Trophoblast cell (in vitro differentiated cells and primary cell): ENCODE measurements around the gene MSANTD2.

Experiments used
- DNase-seq, 2 donors: peaks; one replicate each; pipeline ENCODE4 v3.0.0-alpha.2; 2016
- H2AFZ ChIP-seq: 2 replicates; pipeline ENCODE4 v1.6.1; 2013; ENCODE audit warnings: low read length, moderate library complexity, mild to moderate bottlenecking; ENCODE audit not compliant: insufficient read depth, poor library complexity
- H2AK5ac ChIP-seq: 2 replicates; pipeline ENCODE4 v1.6.1; 2013; ENCODE audit warnings: mild to moderate bottlenecking, low read length
- H2BK120ac ChIP-seq: 2 replicates; pipeline ENCODE4 v1.6.1; 2013; ENCODE audit warnings: low read length, mild to moderate bottlenecking, moderate library complexity; ENCODE audit not compliant: insufficient read depth, poor library complexity
- H2BK12ac ChIP-seq: 2 replicates; pipeline ENCODE4 v1.6.1; 2013; ENCODE audit warnings: mild to moderate bottlenecking, low read length, moderate library complexity
- H2BK5ac ChIP-seq: 2 replicates; pipeline ENCODE4 v1.6.1; 2013; ENCODE audit warnings: low read length, low read depth, moderate library complexity, mild to moderate bottlenecking; ENCODE audit not compliant: poor library complexity
- H3K14ac ChIP-seq: 2 replicates; pipeline ENCODE4 v1.6.1; 2013; ENCODE audit warnings: mild to moderate bottlenecking, low read length
- H3K18ac ChIP-seq: 2 replicates; pipeline ENCODE4 v1.6.1; 2013; ENCODE audit warnings: mild to moderate bottlenecking, low read length
- H3K23ac ChIP-seq: 2 replicates; pipeline ENCODE4 v1.6.1; 2013; ENCODE audit warnings: low read length
- H3K27ac ChIP-seq: 2 replicates; pipeline ENCODE4 v1.5.1; 2013; ENCODE audit warnings: low read depth, mild to moderate bottlenecking, inconsistent platforms, low read length, moderate library complexity
- H3K27me3 ChIP-seq: 2 replicates; pipeline ENCODE4 v1.6.1; 2013; ENCODE audit warnings: inconsistent platforms, mild to moderate bottlenecking, low read length, moderate library complexity; ENCODE audit not compliant: insufficient read depth
- H3K36me3 ChIP-seq, 2 experiments: 1 replicate in 1 of 2; 2 replicates in 1 of 2; pipeline ENCODE4 v1.6.1; 2013; ENCODE audit warnings: low read length in 2 of 2, mild to moderate bottlenecking in 2 of 2, moderate library complexity in 1 of 2; ENCODE audit not compliant: insufficient read depth in 2 of 2, control insufficient read depth in 1 of 2
- H3K4ac ChIP-seq: 2 replicates; pipeline ENCODE4 v1.6.1; 2013; ENCODE audit warnings: low read depth, mild to moderate bottlenecking, low read length, moderate library complexity
- H3K4me1 ChIP-seq, 2 experiments: 1 replicate in 1 of 2; 2 replicates in 1 of 2; pipeline ENCODE4 v1.6.1; 2013; ENCODE audit warnings: low read length in 2 of 2, mild to moderate bottlenecking in 2 of 2, moderate library complexity in 1 of 2; ENCODE audit not compliant: insufficient read depth in 2 of 2, control insufficient read depth in 1 of 2
- H3K4me2 ChIP-seq: 2 replicates; pipeline ENCODE4 v1.6.1; 2013; ENCODE audit warnings: inconsistent platforms, mild to moderate bottlenecking, low read length, moderate library complexity
- H3K4me3 ChIP-seq: 2 replicates; pipeline ENCODE4 v1.5.1; 2013; ENCODE audit warnings: mild to moderate bottlenecking, low read depth, low read length, inconsistent platforms
- H3K79me1 ChIP-seq: one replicate; pipeline ENCODE4 v1.6.1; 2013; ENCODE audit warnings: low read length
- H3K79me2 ChIP-seq: 2 replicates; pipeline ENCODE4 v1.6.1; 2013; ENCODE audit warnings: low read length, mild to moderate bottlenecking; ENCODE audit not compliant: control insufficient read depth, insufficient read depth, poor library complexity
- H3K9ac ChIP-seq: 2 replicates; pipeline ENCODE4 v1.6.1; 2013; ENCODE audit warnings: mild to moderate bottlenecking, low read length
- H3K9me3 ChIP-seq: 2 replicates; pipeline ENCODE4 v1.6.1; 2013; ENCODE audit warnings: low read depth, mild to moderate bottlenecking, control low read depth, inconsistent platforms, low read length; ENCODE audit not compliant: insufficient read depth
- H4K12ac ChIP-seq: 2 replicates; pipeline ENCODE4 v1.6.1; 2013; ENCODE audit warnings: low read depth, mild to moderate bottlenecking, low read length, moderate library complexity
- H4K8ac ChIP-seq: 2 replicates; pipeline ENCODE4 v1.6.1; 2013; ENCODE audit warnings: low read depth, mild to moderate bottlenecking, low read length, moderate library complexity
- H4K91ac ChIP-seq: one replicate; pipeline ENCODE4 v1.6.1; 2013; ENCODE audit warnings: low read depth, mild to moderate bottlenecking, low read length, moderate library complexity
- WGBS: extraction: QIAGEN DNeasy Blood & Tissue Kit; methylation state at CpG from one replicate; pipeline ENCODE4 v1.1.7; 2013; ENCODE audit warnings: missing lambda C conversion rate; ENCODE audit not compliant: insufficient read length, insufficient coverage; ENCODE audit errors: extremely low coverage; 5-methylcytosine and 5-hydroxymethylcytosine counted together

MSANTD2 gene

DNA sequence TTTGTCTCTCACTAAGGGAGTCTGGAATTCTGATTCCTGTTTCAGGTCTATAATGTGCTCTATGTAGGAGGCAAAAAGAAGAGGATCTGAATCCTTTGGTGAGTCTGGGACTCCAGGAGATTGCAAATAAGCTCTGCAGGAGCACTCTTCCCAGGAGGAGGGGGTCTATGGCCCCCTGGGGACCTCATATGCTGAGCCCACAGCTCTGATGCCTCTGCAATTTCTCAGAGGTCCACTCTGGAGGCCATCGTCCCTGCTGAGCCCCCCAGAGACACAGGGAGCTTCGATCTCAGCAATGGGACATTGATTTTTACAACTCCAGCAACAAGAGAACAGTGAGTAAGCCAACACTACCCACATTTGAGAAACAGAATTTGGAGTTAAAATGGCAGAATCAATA, 80.7 kb downstream of the MSANTD2 start:
- H3K9me3 ChIP-seq: no peaks in the 10 kb centered on the region
- H2BK12ac ChIP-seq: no peak overlapping the region
- peaks cover 34% of the 10 kb centered on the region for H3K27me3 ChIP-seq
- no peak overlapping the region for H3K9ac ChIP-seq
- H4K91ac ChIP-seq: no peak overlapping the region
- no peak overlapping the region for H4K8ac ChIP-seq
- no CpG with 5 or more reads among the region's 2 CpGs for WGBS
- no peak for DNase-seq
- H3K27ac ChIP-seq: no peak overlapping the region
- no peaks in the 10 kb centered on the region for H3K36me3 ChIP-seq
- H2BK5ac ChIP-seq: no peak overlapping the region
- H2BK120ac ChIP-seq: no peak overlapping the region
- no peak overlapping the region for H3K4me2 ChIP-seq
- no peak overlapping the region for H2AK5ac ChIP-seq
- no peak overlapping the region for H4K12ac ChIP-seq
- H3K4me3 ChIP-seq: no peak overlapping the region
- no peak overlapping the region for H2AFZ ChIP-seq
- H3K79me1 ChIP-seq: no peaks in the 10 kb centered on the region
- no peak overlapping the region for H3K18ac ChIP-seq
- H3K4me1 ChIP-seq: no peaks in the 10 kb centered on the region
- no peaks in the 10 kb centered on the region for H3K79me2 ChIP-seq
- no peak overlapping the region for H3K4ac ChIP-seq
- no peak overlapping the region for H3K23ac ChIP-seq
- H3K14ac ChIP-seq: no peak overlapping the region

DNA sequence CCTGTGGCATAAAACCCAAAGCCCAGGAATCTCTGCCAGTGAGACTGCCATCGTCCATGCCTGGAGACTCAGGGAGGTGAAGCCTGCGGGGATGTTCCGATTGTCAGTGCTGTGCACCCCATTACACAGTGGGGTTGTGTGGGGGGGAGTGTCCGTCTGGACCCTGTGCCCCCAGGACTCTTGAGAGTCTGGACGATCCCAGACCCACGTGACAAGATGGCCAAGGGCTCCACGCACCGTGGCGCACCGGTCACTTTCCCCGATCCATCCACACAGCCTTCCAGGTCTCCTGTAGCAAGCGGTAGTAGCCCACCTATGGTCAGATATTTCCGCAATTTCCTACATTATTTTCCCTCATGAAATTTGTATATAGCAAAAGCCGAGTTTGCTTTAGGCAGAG, 81.4 kb downstream of the MSANTD2 start:
- Histone ChIP-seq H4K91ac (no peak overlapping the region), H3K27ac (no peak overlapping the region), H3K9ac (no peak overlapping the region), H3K4me3 (no peak overlapping the region), H3K4me2 (no peak overlapping the region), H2AFZ (no peak overlapping the region), H3K14ac (no peak overlapping the region), H2BK5ac (no peak overlapping the region), H3K4ac (no peak overlapping the region), H3K9me3 (no peaks in the 10 kb centered on the region), H3K23ac (no peak overlapping the region), H2BK12ac (no peak overlapping the region), H4K12ac (no peak overlapping the region), H3K27me3 (peaks cover 32% of the 10 kb centered on the region), H3K4me1 (no peaks in the 10 kb centered on the region), H4K8ac (no peak overlapping the region), H3K18ac (no peak overlapping the region), H2AK5ac (no peak overlapping the region), H3K36me3 (no peaks in the 10 kb centered on the region), H2BK120ac (no peak overlapping the region), H3K79me1 (no peaks in the 10 kb centered on the region), H3K79me2 (no peaks in the 10 kb centered on the region)
- no peak for DNase-seq
- WGBS: no CpG with 5 or more reads among the region's 14 CpGs

DNA sequence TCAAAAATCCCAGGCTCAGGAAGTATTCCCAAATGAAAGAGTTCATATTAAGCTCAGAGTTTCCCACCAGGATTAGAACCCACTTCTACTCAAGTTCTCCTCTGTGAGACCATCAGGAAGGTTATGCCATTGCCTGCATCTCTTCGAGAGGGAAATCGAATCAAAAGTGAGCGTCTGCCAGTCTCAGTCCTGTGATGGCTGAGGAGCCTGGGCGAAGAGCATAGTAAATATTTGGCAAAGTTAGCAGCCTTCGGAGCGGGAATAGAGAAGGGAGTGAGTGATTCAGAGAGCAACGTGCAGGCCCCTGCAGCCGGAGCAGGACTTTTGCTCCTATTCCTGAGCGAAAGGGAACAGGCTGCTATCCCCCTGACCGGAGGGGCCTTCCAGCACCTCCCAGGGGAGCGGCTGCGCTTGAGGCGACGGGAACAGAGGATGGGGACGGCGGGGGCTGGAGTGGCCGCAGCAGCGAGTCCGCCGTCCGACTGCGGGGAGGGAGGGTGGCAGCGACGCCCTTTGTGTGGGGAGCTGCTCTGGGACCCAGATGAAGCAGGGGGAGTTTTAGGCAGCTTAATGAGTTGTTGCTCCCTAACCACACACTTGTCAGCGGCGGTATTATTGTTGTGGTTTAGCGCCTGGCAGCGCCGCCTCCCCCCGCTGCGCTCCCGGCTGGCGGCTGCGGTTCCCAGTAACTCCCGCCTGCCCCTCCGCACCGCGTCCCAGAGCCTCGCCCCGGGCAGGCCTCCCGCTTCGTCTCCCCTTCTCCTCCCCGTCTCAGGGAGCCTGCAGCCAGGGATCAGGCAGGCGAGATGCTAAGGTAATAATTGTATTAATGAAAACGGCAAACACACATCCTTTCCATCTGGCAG, 82.2 kb downstream of the MSANTD2 start:
- no peak overlapping the region for H2BK120ac ChIP-seq
- no peak overlapping the region for H4K12ac ChIP-seq
- no peak overlapping the region for H2AFZ ChIP-seq
- H3K4me1 ChIP-seq: no peaks in the 10 kb centered on the region
- no peak overlapping the region for H3K14ac ChIP-seq
- H2BK5ac ChIP-seq: no peak overlapping the region
- H3K79me1 ChIP-seq: no peaks in the 10 kb centered on the region
- H3K27me3 ChIP-seq: peaks cover 32% of the 10 kb centered on the region
- no peaks in the 10 kb centered on the region for H3K36me3 ChIP-seq
- H3K23ac ChIP-seq: no peak overlapping the region
- H3K4me3 ChIP-seq: no peak overlapping the region
- H3K18ac ChIP-seq: no peak overlapping the region
- H2AK5ac ChIP-seq: no peak overlapping the region
- no peak overlapping the region for H4K91ac ChIP-seq
- no peak for DNase-seq
- no peak overlapping the region for H3K9ac ChIP-seq
- H3K79me2 ChIP-seq: no peaks in the 10 kb centered on the region
- H4K8ac ChIP-seq: no peak overlapping the region
- H3K4ac ChIP-seq: no peak overlapping the region
- WGBS: no CpG with 5 or more reads among the region's 45 CpGs
- H3K9me3 ChIP-seq: no peaks in the 10 kb centered on the region
- H3K4me2 ChIP-seq: peak overlapping the region; percentile 45
- no peak overlapping the region for H3K27ac ChIP-seq
- no peak overlapping the region for H2BK12ac ChIP-seq

DNA sequence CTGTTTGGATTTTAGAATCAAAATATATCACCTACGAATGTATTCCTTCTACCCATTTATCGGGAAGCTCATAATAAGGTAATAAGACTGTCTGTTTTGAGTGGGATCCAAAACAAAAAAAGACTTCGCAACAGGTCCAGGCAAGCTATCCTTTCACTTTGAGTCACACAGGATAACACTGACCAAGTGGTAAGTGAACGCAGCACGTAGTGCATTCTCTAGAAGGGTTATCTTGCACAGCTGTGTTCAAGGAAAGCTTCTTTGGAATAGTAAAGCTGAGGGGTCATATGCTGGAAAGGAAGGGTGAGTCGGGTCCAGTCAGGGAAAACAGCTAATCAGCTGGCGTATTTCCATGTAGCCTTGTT, 82.8 kb downstream of the MSANTD2 start:
- Histone ChIP-seq H4K8ac (no peak overlapping the region), H3K4me1 (no peaks in the 10 kb centered on the region), H3K27ac (no peak overlapping the region), H3K23ac (no peak overlapping the region), H3K9me3 (no peaks in the 10 kb centered on the region), H3K27me3 (peaks cover 32% of the 10 kb centered on the region), H3K4me3 (no peak overlapping the region), H3K36me3 (no peaks in the 10 kb centered on the region), H4K12ac (no peak overlapping the region), H2BK5ac (no peak overlapping the region), H3K79me2 (no peaks in the 10 kb centered on the region), H3K79me1 (no peaks in the 10 kb centered on the region), H4K91ac (no peak overlapping the region), H3K18ac (no peak overlapping the region), H2BK12ac (no peak overlapping the region), H3K4ac (no peak overlapping the region), H2BK120ac (no peak overlapping the region), H2AK5ac (no peak overlapping the region), H2AFZ (no peak overlapping the region), H3K9ac (no peak overlapping the region), H3K14ac (no peak overlapping the region), H3K4me2 (no peak overlapping the region)
- no peak for DNase-seq
- WGBS: no CpG with 5 or more reads among the region's 7 CpGs
